Peyer's patch (tissue), 4 donors: ENCODE measurements around the gene SIN3B. TPM values are rescaled to one million over a fixed set of nuclear protein-coding genes. Genes with fewer than 3 reads are reported as not detected.

ENCODE experiments used
- DNase-seq, 3 donors: peaks; one replicate each; pipeline ENCODE4 v3.0.0-alpha.2; 2017 to 2019
- H3K27ac ChIP-seq, 4 donors: fragments of 200-600 bp; sonication (generic); one replicate each; pipeline ENCODE4 v1.5.1; 2016 to 2019
- H3K27me3 ChIP-seq, 2 donors: fragments of 200-600 bp; sonication (generic); one replicate each; pipeline ENCODE4 v1.5.1; 2019
- H3K36me3 ChIP-seq, 3 donors: fragments of 200-600 bp; sonication (generic); one replicate each; pipeline ENCODE4 v1.5.1; 2016 to 2019
- H3K4me1 ChIP-seq, 4 donors: fragments of 200-600 bp; sonication (generic); one replicate each; pipeline ENCODE4 v1.5.1; 2016 to 2019
- H3K4me3 ChIP-seq, 4 donors: fragments of 200-600 bp; sonication (generic); 1 replicate in 3 of 4; 2 replicates in 1 of 4; pipeline ENCODE4 v1.5.1; 2016 to 2019; ENCODE audit warnings: mild to moderate bottlenecking in 1 of 4
- H3K9me3 ChIP-seq, 4 donors: fragments of 200-600 bp; sonication (generic); one replicate each; pipeline ENCODE4 v1.5.1; 2016 to 2019; ENCODE audit warnings: mild to moderate bottlenecking in 1 of 4
- CTCF ChIP-seq, 6 experiments: fragments of 450-650 bp in 4 of 6; fragments of 200-600 bp in 2 of 6; sonication (generic) in 1 of 6; IDR thresholded peaks; one replicate each; pipeline ENCODE4 v1.5.1; 2017 to 2019; ENCODE audit warnings: antibody characterized with exemption in 6 of 6, mild to moderate bottlenecking in 3 of 6, moderate library complexity in 1 of 6
- POLR2A ChIP-seq, 2 donors: fragments of 450-650 bp; IDR thresholded peaks; one replicate each; pipeline ENCODE4 v1.5.1; 2017; ENCODE audit warnings: antibody characterized with exemption in 2 of 2, mild to moderate bottlenecking in 2 of 2, moderate library complexity in 2 of 2
- total RNA-seq, 4 donors: library from RNA; depleted of rRNA; stranded (reverse); fragments of >200 nt; gene quantifications; one replicate each; pipeline ENCODE4 v1.1.0, GENCODE V29; 2016

SIN3B gene
- total RNA-seq, 4 donors from 2014 or later, result 32.4 to 459 (median 86.2) TPM

GRCh38 chr19:16789238-16789637 lies 40.0 kb upstream of the SIN3B start:
- no peaks in the 10 kb centered on the region for H3K4me1 ChIP-seq
- H3K4me3 ChIP-seq, result no peak overlapping the region
- H3K27ac ChIP-seq, result no peak overlapping the region
- H3K9me3 ChIP-seq, result peaks cover 0 to 10% (median 2%) of the 10 kb centered on the region in 4 donors
- H3K27me3 ChIP-seq, result no peaks in the 10 kb centered on the region
- no peak for DNase-seq
- no peaks in the 10 kb centered on the region for H3K36me3 ChIP-seq
- no peak for TF ChIP-seq POLR2A (IDR thresholded peaks at IDR 0.05)
- no peak for TF ChIP-seq CTCF (IDR thresholded peaks at IDR 0.05)

- Histone ChIP-seq H3K27me3 (no peaks in the 10 kb centered on the region), H3K9me3 (peaks cover 0 to 10% (median 2%) of the 10 kb centered on the region in 4 donors), H3K27ac (no peak overlapping the region), H3K4me1 (no peaks in the 10 kb centered on the region), H3K36me3 (no peaks in the 10 kb centered on the region), H3K4me3 (no peak overlapping the region)
- TF ChIP-seq POLR2A (IDR thresholded peaks at IDR 0.05) (no peak), CTCF (IDR thresholded peaks at IDR 0.05) (no peak)
- DNase-seq, result no peak
Observed at GRCh38 chr19:16790051-16790450, 39.1 kb upstream of the SIN3B start.

GRCh38 chr19:16791942-16792341 lies 37.3 kb upstream of the SIN3B start:
- no peaks in the 10 kb centered on the region for H3K36me3 ChIP-seq
- no peaks in the 10 kb centered on the region for H3K27me3 ChIP-seq
- no peak overlapping the region for H3K4me3 ChIP-seq
- no peaks in the 10 kb centered on the region for H3K4me1 ChIP-seq
- no peak for DNase-seq
- TF ChIP-seq POLR2A (IDR thresholded peaks at IDR 0.05), result no peak
- no peak for TF ChIP-seq CTCF (IDR thresholded peaks at IDR 0.05)
- no peak overlapping the region for H3K27ac ChIP-seq
- peaks cover 0 to 14% (median 5%) of the 10 kb centered on the region in 4 donors for H3K9me3 ChIP-seq

GRCh38 chr19:16794456-16795441 lies 34.4 kb upstream of the SIN3B start:
- Histone ChIP-seq H3K4me1 (no peaks in the 10 kb centered on the region), H3K36me3 (no peaks in the 10 kb centered on the region), H3K9me3 (peaks cover 0 to 6% (median 2%) of the 10 kb centered on the region in 4 donors), H3K27ac (no peak overlapping the region), H3K27me3 (no peaks in the 10 kb centered on the region), H3K4me3 (no peak overlapping the region)
- TF ChIP-seq CTCF (IDR thresholded peaks at IDR 0.05) (no peak), POLR2A (IDR thresholded peaks at IDR 0.05) (no peak)
- DNase-seq, result no peak

- TF ChIP-seq POLR2A (IDR thresholded peaks at IDR 0.05) (no peak), CTCF (IDR thresholded peaks at IDR 0.05) (no peak)
- Histone ChIP-seq H3K27ac (no peak overlapping the region), H3K27me3 (no peaks in the 10 kb centered on the region), H3K9me3 (peaks cover 0 to 6% (median 2%) of the 10 kb centered on the region in 4 donors), H3K36me3 (no peaks in the 10 kb centered on the region), H3K4me3 (no peak overlapping the region), H3K4me1 (no peaks in the 10 kb centered on the region)
- DNase-seq, result no peak
Observed at GRCh38 chr19:16795731-16796130, 33.5 kb upstream of the SIN3B start.
